Astrocyte of the cerebellum (primary cell): ENCODE measurements around the gene DUT.

Experiments
- DNase-seq: peaks from one replicate; pipeline ENCODE4 v3.0.0-alpha.2; 2011; ENCODE audit warnings: low read depth
- H3K4me3 ChIP-seq: 2 replicates; pipeline ENCODE4 v1.5.1; 2011; ENCODE audit warnings: mild to moderate bottlenecking, low read depth, low read length, moderate library complexity
- in situ Hi-C: cut with HindIII; loops from 2 replicates; pipeline ENCODE4 v1.10.0; 2017; ENCODE audit warnings: low sequenced_read_pairs
- TF ChIP-seq, protein P1 (sequence below): IDR thresholded peaks from 2 replicates; pipeline ENCODE4 v1.5.1; 2012; ENCODE audit warnings: low read length, low read depth, moderate library complexity, mild to moderate bottlenecking; ENCODE audit errors: missing control alignments

DUT gene

DNA sequence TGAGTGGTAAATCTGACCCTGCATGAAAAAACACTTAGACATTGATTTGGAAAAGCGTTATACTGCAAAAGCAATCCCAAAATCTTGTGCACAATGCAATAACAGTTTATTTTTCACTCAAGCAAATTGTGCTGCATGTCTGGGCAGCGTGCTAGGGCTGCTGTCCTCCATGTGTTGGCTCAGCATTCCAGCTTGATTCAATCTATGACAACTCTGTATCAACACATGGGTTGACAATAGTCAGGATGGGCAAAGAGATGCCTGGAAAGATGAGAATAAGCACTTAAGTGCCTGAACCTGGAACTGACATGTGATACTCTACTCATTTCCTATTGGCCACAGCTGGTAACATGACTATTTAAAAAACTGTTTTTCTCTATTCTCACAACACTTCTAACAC, 51.8 kb downstream of the DUT start:
- DNase-seq, result no peak
- no peak overlapping the region for H3K4me3 ChIP-seq
- TF ChIP-seq, protein P1, sequence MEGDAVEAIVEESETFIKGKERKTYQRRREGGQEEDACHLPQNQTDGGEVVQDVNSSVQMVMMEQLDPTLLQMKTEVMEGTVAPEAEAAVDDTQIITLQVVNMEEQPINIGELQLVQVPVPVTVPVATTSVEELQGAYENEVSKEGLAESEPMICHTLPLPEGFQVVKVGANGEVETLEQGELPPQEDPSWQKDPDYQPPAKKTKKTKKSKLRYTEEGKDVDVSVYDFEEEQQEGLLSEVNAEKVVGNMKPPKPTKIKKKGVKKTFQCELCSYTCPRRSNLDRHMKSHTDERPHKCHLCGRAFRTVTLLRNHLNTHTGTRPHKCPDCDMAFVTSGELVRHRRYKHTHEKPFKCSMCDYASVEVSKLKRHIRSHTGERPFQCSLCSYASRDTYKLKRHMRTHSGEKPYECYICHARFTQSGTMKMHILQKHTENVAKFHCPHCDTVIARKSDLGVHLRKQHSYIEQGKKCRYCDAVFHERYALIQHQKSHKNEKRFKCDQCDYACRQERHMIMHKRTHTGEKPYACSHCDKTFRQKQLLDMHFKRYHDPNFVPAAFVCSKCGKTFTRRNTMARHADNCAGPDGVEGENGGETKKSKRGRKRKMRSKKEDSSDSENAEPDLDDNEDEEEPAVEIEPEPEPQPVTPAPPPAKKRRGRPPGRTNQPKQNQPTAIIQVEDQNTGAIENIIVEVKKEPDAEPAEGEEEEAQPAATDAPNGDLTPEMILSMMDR, result no peak
- in situ Hi-C loops, result no loop called here

DNA sequence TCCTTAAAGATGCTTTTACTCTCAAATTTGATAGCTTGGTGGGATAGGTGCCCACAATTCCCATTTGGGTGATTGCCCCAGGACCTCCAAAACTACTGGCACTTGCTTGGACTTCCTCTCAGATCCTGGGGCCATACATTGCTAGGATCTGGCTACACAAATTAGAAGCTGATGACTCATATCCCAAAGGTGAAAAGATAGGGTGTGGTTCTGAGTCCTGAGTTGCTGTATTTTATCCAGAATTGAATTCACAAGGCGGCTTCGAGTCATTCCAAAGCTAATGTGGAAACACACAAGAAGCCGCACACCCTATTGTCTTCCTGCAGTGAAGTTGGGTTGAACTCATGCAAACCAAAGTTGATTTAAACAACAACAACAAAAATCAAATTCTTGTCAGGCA, 53.4 kb downstream of the DUT start:
- in situ Hi-C loops, result no loop called here
- no peak overlapping the region for H3K4me3 ChIP-seq
- TF ChIP-seq, protein P1, result no peak
- no peak for DNase-seq

DNA sequence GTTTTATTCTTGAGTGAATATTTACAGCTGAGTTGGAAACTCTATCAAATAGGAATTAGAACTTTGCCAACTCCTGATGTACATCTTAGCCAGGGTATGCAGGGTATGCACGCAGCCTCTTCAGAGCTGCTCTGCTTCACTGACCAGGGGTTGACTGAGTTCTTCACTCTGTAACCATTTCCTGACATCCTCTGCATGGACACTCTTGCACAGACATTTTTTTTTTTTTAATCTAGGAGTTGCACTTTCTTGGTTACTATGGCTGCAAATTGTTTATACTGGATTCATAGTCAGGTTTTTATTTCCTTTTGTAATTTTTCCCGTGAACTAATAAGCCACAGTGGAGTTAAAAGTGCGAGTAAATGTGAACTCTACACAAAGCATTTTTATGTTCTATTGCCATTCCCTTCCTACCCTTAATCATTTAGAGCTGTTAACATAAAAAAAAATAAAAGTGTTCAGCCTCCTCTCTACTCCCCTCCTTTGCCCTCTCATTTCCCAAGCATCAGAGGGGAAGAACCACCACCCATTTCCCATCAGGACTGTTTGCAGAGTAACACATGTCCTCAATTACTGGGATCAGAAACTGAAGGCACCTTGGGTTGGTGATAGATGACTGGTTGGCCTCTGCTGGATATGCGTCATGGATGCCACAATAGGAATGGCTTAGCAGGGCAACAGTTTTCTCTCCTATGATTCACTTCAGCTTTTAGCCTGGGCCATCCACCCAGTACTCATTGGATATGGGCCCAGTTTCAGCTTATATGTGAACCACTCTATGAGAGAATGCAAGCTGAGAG, 54.0 kb downstream of the DUT start:
- TF ChIP-seq, protein P1, result no peak
- H3K4me3 ChIP-seq, result no peak overlapping the region
- in situ Hi-C loops, result no loop called here
- peak; percentile 89 for DNase-seq

DNA sequence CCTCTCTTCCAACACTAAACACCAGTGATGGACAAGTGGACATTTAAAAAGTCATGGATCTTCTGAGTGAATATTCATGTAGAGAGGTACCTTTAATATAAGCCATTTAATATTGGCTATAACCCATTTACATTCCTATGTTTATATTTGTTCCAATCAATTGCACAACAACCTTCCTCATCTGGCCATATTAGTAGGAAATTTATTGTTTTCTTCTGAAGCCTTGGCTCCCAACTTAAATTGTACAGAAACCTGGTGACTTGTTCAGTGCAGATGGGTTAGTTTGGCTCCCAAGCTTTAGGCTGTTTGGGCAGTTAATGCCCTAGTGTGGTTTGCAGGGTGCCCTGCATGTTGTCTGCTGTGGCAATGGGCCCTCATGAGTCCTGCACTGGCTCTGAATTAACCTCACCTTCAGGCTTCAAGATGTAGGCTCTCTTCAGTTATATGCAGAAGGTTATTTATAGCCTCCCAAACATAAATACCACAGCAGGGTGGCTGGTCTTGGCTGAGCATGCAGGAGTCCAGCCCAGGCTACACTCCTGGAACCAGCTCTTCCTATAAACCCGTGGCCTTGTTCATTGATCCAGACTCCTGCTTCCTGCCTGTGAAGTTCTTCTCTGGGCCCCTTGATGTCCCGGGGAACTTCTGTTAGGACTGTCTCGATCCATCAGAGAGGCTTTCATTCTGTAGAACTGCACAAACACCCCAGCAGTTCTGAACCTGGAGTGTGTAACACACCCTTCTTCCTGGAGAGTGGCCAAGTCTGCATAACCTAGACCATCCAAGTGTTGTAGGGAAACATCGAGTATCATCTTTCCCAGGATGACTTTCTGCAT, 57.0 kb downstream of the DUT start:
- no peak overlapping the region for H3K4me3 ChIP-seq
- TF ChIP-seq, protein P1, result no peak
- in situ Hi-C loops, result no loop called here
- DNase-seq, result peak; percentile 58

DNA sequence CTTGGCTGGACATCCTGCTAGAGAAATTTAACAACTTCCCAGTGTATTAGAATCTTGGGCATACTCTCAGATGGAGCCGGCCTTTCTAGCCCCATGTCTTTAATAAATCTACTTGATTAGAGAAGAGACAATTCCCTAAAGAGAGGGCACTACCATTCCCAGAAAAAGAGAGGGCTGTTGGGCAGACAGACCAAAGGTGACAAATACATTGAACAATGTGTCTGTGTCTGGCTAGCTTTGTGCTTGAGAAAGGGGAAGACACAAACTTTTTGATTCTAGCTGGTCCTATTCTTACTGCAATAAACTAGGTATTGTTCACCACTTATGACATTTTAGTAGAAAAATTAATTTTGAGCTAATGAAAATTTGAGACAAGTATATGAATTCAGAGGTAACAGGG, 57.7 kb downstream of the DUT start:
- in situ Hi-C loops, result no loop called here
- no peak for DNase-seq
- TF ChIP-seq, protein P1, result no peak
- no peak overlapping the region for H3K4me3 ChIP-seq

DNA sequence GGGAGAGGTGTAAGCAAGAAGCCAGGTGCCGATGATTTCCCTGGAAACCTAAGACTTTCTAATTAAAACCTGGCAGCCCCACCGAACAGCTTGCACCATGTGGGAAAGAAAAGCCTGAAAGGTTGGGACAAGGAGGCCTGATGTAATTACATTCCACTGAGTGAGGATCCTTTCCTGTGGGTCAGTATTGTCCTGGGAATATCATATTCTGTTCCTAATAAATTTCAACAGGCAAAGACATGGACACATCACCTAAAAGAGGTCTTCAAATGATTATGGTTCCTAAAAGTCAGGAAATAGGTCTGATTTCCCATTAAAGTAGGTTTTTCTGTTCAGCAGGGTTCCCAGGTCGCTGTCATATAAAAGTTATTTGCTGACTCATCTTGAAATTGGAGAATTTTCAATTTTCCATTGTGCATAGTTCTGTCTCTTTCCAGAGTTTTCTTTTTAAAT, 58.5 kb downstream of the DUT start:
- no peak overlapping the region for H3K4me3 ChIP-seq
- DNase-seq, result no peak
- in situ Hi-C loops, result no loop called here
- TF ChIP-seq, protein P1, result no peak
